ENCODE results near the gene CORIN. TPM values are rescaled to one million over a fixed set of nuclear protein-coding genes. Genes with fewer than 3 reads are reported as not detected.
A peak's percentile ranks its signal among the peaks of the same experiment; 100 is the strongest.

CORIN gene
- total and polyA plus RNA-seq, 2 of the 13 experiments (the other 11 are each of a cell fraction or from before 2014, with no cell fraction given) = 0.84 to 1.2 TPM

GRCh38 chr4:47838445-47838844 lies 578 bp upstream of the CORIN start:
- Histone ChIP-seq H3K9ac (ENCODE audit: insufficient read depth, low read depth, low read length) (no peak overlapping the region), H3K4me3 (replicated peaks in 1 of 3; ENCODE audit: insufficient read depth in 1 of 3, low read depth in 2 of 3, low read length in 3 of 3) (no peak overlapping the region), H3K27ac (ENCODE audit: extremely low read length, insufficient read depth, low read length) (no peak overlapping the region), H2AFZ (ENCODE audit: low read length) (no peak overlapping the region), H3K36me3 (replicated peaks in 1 of 2; ENCODE audit: control insufficient read depth in 1 of 2, insufficient read depth in 2 of 2, low read length in 2 of 2) (peaks cover 0 to 11% of the 10 kb centered on the region in 2 experiments; a peak in 1 of 5 replicates), H3K4me2 (ENCODE audit: low read depth, low read length) (peak overlapping the region; percentile 94), H4K20me1 (ENCODE audit: insufficient read depth, low read length) (no peaks in the 10 kb centered on the region; the same call in 1 of the 2 replicates), H3K79me2 (ENCODE audit: insufficient read depth, low read length) (no peaks in the 10 kb centered on the region), H3K4me1 (ENCODE audit: insufficient read depth, low read length) (peaks cover 22% of the 10 kb centered on the region), H3K9me3 (ENCODE audit: low read length) (no peaks in the 10 kb centered on the region), H3K27me3 (ENCODE audit: control insufficient read depth in 1 of 2, insufficient read depth in 2 of 2, low read length in 2 of 2) (no peaks in the 10 kb centered on the region)
- intact Hi-C loops (cut with micrococcal nuclease; ENCODE audit: unreplicated experiment) = loop anchor here (5.0 kb wide), 1 partner anchor 74 kb away; the partner anchor contains the start of gene NFXL1
- ChIA-PET CTCF (ENCODE audit: low intra/inter-chr PET ratio, low total read pairs) (interaction anchor here (1.8 kb wide), 1 partner anchor 134 kb away, joined by 6 read pairs; no protein-coding TSS in a partner anchor), POLR2A (no interaction called here)
- BruUV-seq (replicated peaks) = no TSS peak
- DNase-seq (ENCODE audit: low spot score) = no peak
- no peak for ATAC-seq
- in situ Hi-C loops (cut with HindIII; ENCODE audit: extremely low pct_ligation_motif_present, low pct_unique_long_range_greater_than_20kb) = loop anchor here (5.0 kb wide), 1 partner anchor 136 kb away; no protein-coding TSS in a partner anchor
- FAIRE-seq = no peak
- WGBS (ENCODE audit: low lambda C conversion rate) = 81% methylated on average over 4 of the region's 4 CpGs
- TF ChIP-seq ZNF367 (CRISPR knock-in tag; IDR thresholded peaks at IDR 0.05; ENCODE audit: borderline replicate concordance) = no peak
- TF ChIP-seq PPARG (CRISPR knock-in tag; conservative IDR thresholded peaks at IDR 0.05) = no peak
- no peak for TF ChIP-seq ZNF709 (CRISPR knock-in tag; IDR thresholded peaks at IDR 0.05)
- no peak for TF ChIP-seq SP140L (CRISPR knock-in tag; IDR thresholded peaks at IDR 0.05; ENCODE audit: borderline replicate concordance)
- no peak for TF ChIP-seq MXD4 (CRISPR knock-in tag; IDR thresholded peaks at IDR 0.05)
- TF ChIP-seq KAT7 (CRISPR knock-in tag; IDR thresholded peaks at IDR 0.05; ENCODE audit: borderline replicate concordance) = no peak
- TF ChIP-seq PITX1 (CRISPR knock-in tag; IDR thresholded peaks at IDR 0.05) = no peak
- no peak for TF ChIP-seq GFI1 (CRISPR knock-in tag; IDR thresholded peaks at IDR 0.05; ENCODE audit: borderline replicate concordance)
- TF ChIP-seq ZNF574 (CRISPR knock-in tag; IDR thresholded peaks at IDR 0.05) = no peak
- no peak for TF ChIP-seq JUNB (CRISPR knock-in tag; IDR thresholded peaks at IDR 0.05; ENCODE audit: borderline replicate concordance)
- no peak for TF ChIP-seq HMGXB3 (CRISPR knock-in tag; IDR thresholded peaks at IDR 0.05; ENCODE audit: borderline replicate concordance)
- no peak for TF ChIP-seq MLLT10 (CRISPR knock-in tag; IDR thresholded peaks at IDR 0.05)
- TF ChIP-seq ZSCAN31 (CRISPR knock-in tag; IDR thresholded peaks at IDR 0.05; ENCODE audit: low read depth) = no peak
- TF ChIP-seq GTF3A (CRISPR knock-in tag; conservative IDR thresholded peaks at IDR 0.05) = no peak
- TF ChIP-seq ARID3A (IDR thresholded peaks at IDR 0.05; ENCODE audit: low read depth, low read length) = no peak

All from HepG2 (cell line).